ENCODE data around the gene KRTAP5-11. TPM values are rescaled to one million over a fixed set of nuclear protein-coding genes. Genes with fewer than 3 reads are reported as not detected.

Gene KRTAP5-11, protein sequence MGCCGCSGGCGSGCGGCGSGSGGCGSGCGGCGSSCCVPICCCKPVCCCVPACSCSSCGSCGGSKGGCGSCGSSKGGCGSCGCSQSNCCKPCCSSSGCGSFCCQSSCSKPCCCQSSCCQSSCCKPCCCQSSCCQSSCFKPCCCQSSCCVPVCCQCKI
- not detected in 2 replicates for total RNA-seq

GRCh38 chr11:71582309-71582895 lies at the start of gene KRTAP5-11:
Gene KRTAP5-11 (minus strand): TSS chr11:71582875. CDS start chr11:71582837, 38 bp downstream.

GRCh38 chr11:71565263-71565662 lies 17.4 kb downstream of the KRTAP5-11 start, which contains the start of gene KRTAP5-10:
Gene KRTAP5-10 (plus strand): TSS chr11:71565563. CDS start chr11:71565588, 25 bp downstream.

DNA sequence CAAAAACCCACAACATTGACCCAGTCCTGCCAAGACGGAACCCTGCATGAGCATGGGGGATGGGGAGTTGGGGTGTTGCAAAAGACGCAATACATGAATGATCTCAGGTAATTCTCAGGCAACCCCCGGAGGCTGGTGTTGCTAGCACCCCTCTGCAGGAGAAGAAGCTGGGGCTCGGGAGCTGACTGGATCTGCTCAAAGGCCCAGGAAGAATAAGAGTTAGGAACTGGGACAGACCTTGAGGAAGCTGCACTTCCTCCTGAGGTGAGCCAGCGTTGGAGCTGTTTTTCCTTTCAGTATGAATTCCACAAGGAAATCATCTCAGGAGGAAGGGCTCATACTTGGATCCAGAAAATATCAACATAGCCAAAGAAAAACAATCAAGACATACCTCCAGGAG lies 34.6 kb downstream of the KRTAP5-11 start, which contains the start of gene KRTAP5-9:
TSS of gene KRTAP5-9 (plus strand) at position 301 of the 400 bp plus-strand sequence. CDS start 238 bp downstream, outside the sequence.

DNA sequence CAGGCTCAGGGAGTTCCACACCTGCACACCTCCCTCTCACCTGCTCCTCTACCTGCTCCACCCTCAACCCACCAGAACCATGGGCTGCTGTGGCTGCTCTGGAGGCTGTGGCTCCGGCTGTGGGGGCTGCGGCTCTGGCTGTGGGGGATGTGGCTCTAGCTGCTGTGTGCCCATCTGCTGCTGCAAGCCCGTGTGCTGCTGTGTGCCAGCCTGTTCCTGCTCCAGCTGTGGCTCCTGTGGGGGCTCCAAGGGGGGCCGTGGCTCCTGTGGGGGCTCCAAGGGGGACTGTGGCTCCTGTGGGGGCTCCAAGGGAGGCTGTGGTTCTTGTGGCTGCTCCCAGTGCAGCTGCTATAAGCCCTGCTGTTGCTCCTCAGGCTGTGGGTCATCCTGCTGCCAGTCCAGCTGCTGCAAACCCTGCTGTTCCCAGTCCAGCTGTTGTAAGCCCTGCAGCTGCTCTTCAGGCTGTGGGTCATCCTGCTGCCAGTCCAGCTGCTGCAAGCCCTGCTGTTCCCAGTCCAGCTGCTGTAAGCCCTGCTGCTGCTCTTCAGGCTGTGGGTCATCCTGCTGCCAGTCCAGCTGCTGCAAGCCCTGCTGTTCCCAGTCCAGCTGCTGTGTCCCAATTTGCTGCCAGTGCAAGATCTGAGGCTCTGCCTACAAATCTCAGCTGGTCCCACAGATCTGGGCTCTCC lies 44.6 kb downstream of the KRTAP5-11 start, which contains the start of gene KRTAP5-8:
TSS of gene KRTAP5-8 (plus strand) at position 49 of the 689 bp plus-strand sequence. CDS start at position 80, 31 bp downstream.

Small RNAs within 50 kb of the gene (small RNA-seq; reads per million reads assigned to genes)
- gene AP000867.1 (not detected), gene KRTAP5-14P (not detected)

Other genes with a start within 250 kb of the KRTAP5-11 start
- gene DHCR7, start 134.5 kb downstream of the KRTAP5-11 start, total RNA-seq = 21.8 and 25.6 TPM in 2 replicates
- 49.1 and 49.2 TPM in 2 replicates for gene NADSYN1, start 129.7 kb downstream of the KRTAP5-11 start, total RNA-seq
- gene KRTAP5-7, start 55.6 kb downstream of the KRTAP5-11 start, total RNA-seq = 0.13 and 0.22 TPM in 2 replicates
- gene KRTAP5-8, start 44.9 kb downstream of the KRTAP5-11 start, total RNA-seq = 0.22 and 0.26 TPM in 2 replicates
- 0.39 TPM in 1 of 2 replicates, not detected in the other for gene KRTAP5-9, start 34.5 kb downstream of the KRTAP5-11 start, total RNA-seq
- not detected in 2 replicates for gene KRTAP5-10, start 17.3 kb downstream of the KRTAP5-11 start, total RNA-seq

Measured in articular chondrocyte of knee joint (primary cell).